Measurements from ENCODE around the gene BRWD1.

Gene BRWD1

GRCh38 chr21:39313571-39314142 lies at the start of gene BRWD1:
TSS of gene BRWD1 (minus strand) at chr21:39313632. CDS start at chr21:39313491, 141 bp downstream.
- DNase-seq: peak; percentile 23

DNA sequence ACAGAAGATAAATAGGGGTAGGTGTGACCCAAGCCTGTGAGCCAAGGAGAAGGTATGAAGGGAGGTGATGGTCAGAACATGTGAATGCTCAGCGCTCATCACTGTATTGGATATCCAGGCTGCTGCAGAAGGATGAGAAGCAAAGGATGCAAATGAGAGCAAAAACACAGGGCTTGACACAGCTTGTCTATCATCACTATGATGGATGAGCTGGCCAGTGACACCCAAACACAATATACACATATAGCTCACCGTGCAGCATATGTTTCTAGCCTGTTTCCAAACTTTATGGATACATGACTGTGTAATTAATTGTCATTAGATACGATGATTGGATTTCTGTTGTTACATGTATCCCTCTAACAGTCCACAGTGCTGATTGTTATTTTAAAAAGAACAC lies 49.3 kb upstream of the BRWD1 start:
- no peak for DNase-seq

- no peak for DNase-seq
These were observed 46.0 kb upstream of the BRWD1 start for GRCh38 chr21:39359382-39359781.

GRCh38 chr21:39353295-39353694 lies 39.9 kb upstream of the BRWD1 start:
- no peak for DNase-seq

GRCh38 chr21:39350094-39351005 lies 36.9 kb upstream of the BRWD1 start:
- DNase-seq: no peak

GRCh38 chr21:39349211-39350093 lies 36.0 kb upstream of the BRWD1 start:
- peak; percentile 81 for DNase-seq

- DNase-seq: peak; percentile 35
These were observed 35.2 kb upstream of the BRWD1 start, which contains the start of gene HMGN1 for GRCh38 chr21:39348355-39349210. TSS of gene HMGN1 (minus strand) at chr21:39349088. CDS start at chr21:39348917, 171 bp downstream.

DNA sequence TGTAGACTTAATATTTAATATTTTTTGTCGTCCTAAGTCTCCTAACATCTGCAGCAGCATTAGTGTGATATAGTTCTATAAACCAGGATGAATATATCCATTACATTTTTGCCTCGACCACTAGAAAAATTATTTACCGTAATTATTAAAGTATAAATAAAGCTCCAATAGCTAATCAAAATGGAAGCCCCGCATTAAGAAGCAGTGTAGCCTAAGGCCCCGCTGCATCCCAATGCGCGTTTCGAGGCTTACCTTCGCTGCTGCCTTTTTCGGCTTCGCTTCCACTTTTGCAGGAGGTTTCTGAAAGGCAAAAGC lies 34.6 kb upstream of the BRWD1 start:
- no peak for DNase-seq

- no peak for DNase-seq
These were observed 34.1 kb upstream of the BRWD1 start for GRCh38 chr21:39347537-39347936.

DNA sequence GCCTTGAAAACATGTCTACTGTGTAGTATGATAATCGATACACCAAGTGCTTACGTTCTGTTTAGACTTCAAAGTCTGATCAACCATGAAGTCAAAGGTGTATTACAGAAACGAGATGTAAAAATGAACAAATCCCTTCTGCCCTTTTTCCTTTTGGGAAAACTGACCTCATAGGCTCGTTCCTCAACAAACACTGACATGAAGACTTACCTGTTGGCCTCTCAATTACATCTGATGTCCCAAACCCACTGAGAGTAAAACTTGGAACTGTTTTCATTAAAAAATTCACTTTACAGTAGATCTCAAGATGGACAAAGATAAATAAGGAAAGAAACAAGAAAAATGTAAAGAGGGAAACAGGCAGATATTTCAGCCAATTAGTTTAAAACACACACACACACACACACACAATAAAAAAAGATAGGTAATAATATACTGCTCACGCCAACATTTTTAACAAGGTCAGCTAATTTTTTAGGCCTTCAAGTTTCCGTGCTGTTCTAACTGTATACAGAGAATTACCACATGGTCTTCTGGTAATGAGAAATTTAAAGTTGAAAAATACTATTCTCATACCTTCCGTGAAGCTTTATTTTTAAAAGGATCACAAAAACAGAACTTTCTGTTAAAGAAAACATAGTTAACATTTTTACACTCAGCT lies 33.4 kb upstream of the BRWD1 start:
- no peak for DNase-seq

DNA sequence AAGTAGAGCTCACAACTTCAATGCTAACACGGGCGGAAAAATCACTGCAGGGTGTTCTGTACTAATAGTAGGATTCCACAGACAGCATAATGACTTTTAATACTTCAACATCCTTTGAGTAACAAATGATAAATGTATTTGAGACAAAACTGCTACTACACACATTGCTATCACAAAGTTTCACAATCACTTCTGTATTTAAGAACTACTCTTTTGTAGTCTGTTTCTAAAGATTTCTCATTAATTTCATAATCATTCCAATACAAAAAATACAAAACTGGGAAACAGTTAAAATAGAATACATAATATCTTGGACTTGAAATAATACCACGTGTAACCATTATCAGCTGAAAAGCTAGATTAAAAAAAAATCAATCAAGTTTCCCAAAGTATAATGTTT lies 32.8 kb upstream of the BRWD1 start:
- no peak for DNase-seq

- no peak for DNase-seq
These were observed 32.0 kb upstream of the BRWD1 start for GRCh38 chr21:39345440-39345839.

- DNase-seq: no peak
These were observed 31.4 kb upstream of the BRWD1 start for GRCh38 chr21:39344848-39345247.

DNA sequence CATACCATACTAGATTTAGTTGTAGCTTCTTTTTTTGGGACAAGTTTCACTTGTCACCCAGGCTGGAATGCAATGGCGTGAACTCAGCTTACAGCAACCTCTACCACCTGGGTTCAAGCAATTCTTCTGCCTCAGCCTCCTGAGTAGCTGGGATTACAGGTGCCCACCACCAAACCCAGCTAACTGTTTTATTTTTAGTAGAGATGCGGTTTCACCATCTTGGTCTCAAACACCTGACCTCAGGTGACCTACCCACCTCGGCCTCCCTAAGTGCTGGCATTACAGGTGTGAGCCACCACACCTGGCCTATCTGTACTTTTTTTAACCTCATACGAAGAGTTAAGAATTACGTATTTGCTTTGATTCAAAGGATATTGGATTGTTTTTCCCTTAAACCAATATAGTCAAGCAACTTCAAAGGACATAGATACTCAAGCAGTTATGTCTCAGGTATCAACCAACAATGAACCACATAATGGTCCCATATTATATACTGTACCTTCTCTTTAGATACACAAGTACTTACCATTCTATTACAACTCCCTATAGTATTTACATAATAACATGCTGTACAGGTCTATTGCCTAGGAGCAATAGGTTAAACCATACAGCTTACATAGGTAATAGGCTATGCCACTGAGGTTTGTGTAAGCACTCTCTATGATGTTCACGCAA lies 28.0 kb upstream of the BRWD1 start:
- no peak for DNase-seq

GRCh38 chr21:39340687-39341086 lies 27.3 kb upstream of the BRWD1 start:
- no peak for DNase-seq

GRCh38 chr21:39339231-39339630 lies 25.8 kb upstream of the BRWD1 start:
- DNase-seq: no peak

DNA sequence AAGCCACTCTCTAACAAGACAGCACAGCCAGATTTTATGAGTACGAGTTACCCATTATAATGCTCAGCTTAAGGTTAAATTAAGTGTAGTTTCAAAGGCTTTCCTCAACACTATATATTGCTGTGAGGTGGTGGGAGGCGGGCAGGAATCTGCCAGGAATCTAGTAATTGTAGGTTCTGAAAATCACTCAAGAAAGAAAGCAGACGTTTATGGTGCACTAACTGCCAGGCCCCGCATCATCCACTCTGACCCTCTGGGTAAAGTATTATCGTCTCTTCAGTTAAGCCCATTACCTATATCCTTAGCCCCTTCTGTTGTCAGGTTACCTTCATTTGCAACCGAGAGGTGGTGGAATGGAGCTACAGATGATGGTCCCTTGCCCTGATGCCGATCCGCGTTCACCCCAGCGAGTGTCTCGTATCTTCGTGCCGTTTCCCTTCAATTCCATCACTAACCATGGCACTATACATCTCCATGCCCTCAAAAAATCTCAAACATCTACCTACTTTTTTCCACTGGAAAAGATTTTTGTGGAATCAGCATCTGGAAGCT lies 23.1 kb upstream of the BRWD1 start:
- DNase-seq: peak; percentile 75

GRCh38 chr21:39334611-39335010 lies 21.2 kb upstream of the BRWD1 start:
- DNase-seq: no peak

- DNase-seq: no peak
These were observed 18.7 kb upstream of the BRWD1 start for GRCh38 chr21:39332175-39332574.

DNA sequence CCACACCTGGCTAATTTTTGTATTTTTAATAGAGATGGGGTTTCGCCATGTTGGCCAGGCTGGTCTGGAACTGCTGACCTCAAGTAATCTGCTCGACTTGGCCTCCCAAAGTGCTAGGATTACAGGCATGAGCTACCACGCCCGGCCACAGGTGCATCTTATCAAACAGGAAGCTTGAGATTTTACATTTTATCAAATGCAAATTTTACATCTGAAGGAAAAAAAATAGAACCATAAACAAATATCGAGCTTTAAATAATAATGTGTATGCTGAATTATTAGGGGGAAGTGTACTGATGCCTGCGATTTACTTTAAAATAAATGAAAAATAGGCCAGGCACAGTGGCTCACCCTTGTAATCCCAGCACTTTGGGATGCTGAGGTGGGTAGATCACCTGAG lies 16.6 kb upstream of the BRWD1 start:
- DNase-seq: no peak

DNA sequence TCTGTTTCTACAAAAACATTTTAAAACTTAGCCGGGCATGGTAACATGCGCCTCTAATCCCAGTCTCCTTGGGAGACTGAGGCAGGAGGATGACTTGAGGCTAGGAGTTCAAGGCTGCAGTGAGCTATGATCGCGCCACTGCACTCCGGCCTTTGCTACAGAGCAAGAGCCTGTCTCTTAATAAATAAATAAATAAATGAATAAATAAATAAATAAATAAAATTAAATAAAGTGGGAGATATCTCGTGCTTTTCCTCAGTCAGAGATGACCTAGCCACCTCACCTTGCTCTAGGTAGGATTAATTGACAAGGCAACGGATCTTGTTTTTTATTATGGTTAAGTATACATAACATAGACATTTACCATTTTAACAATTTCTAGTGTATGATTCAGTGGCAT lies 14.3 kb upstream of the BRWD1 start:
- DNase-seq: no peak
